ENCODE data around the gene NOL4L. TPM values are rescaled to one million over a fixed set of nuclear protein-coding genes. Genes with fewer than 3 reads are reported as not detected.

Gene NOL4L
- total RNA-seq, 1 donor from 2014 or later = 11.9 TPM

DNA sequence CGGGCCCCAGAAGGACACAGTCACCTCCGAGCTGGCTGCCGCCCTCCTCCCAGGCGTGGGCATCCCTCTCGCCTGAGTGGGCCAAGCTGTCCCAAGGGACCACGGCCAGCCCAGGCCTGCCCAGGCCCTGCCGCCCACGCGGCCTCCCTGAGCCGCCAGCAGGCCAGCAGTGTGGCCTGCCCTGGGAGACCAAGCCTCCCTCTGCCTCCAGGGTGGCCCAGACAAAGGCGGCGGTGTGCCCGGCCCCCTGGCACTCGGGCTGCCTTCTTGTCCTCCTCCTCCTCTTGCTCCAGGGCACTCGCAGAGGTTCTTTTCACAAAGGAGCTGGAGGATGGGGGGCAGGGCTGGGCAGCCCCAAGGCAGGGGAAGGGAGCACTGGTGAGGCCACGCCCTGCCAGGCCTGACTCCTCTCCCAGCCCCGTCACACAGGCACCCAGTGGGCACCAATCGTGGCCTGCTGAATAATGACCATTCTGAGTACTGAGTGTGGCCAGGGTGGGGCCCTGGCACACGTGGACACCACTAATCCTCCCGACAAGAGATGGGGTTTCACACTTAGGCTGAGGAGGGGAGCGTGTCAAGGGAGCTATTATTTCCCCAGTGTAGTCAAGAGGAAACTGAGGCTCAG is 25.3 kb downstream of the NOL4L start:
- Histone ChIP-seq H3K79me2 (ENCODE audit: low read depth) (no peaks in the 10 kb centered on the region), H3F3A (ENCODE audit: low read depth) (peaks cover 60% of the 10 kb centered on the region), H3K9ac (no peak overlapping the region), H3K27me3 (no peaks in the 10 kb centered on the region), H3K4me1 (peaks cover 56% of the 10 kb centered on the region), H3K9me3 (ENCODE audit: low read depth) (no peaks in the 10 kb centered on the region), H3K4me2 (no peak overlapping the region), H3K27ac (no peak overlapping the region), H3K4me3 (no peak overlapping the region), H4K20me1 (ENCODE audit: low read depth) (peaks cover 23% of the 10 kb centered on the region), H2AFZ (replicated peaks) (no peak overlapping the region), H3K36me3 (no peaks in the 10 kb centered on the region)
- Mint-ChIP-seq H3K36me3 (no peaks in the 10 kb centered on the region), H3K9me3 (peaks cover 3% of the 10 kb centered on the region), H3K27ac (no peak overlapping the region), H3K27me3 (ENCODE audit: insufficient read depth, low read depth) (peaks cover 11% of the 10 kb centered on the region), H3K4me1 (peaks cover 48% of the 10 kb centered on the region), H3K4me3 (no peak overlapping the region)
- TF ChIP-seq EZH2 (IDR thresholded peaks at IDR 0.05) (no peak), EZH2phosphoT487 (IDR thresholded peaks at IDR 0.05) (no peak)
- TF ChIP-seq, protein P1, sequence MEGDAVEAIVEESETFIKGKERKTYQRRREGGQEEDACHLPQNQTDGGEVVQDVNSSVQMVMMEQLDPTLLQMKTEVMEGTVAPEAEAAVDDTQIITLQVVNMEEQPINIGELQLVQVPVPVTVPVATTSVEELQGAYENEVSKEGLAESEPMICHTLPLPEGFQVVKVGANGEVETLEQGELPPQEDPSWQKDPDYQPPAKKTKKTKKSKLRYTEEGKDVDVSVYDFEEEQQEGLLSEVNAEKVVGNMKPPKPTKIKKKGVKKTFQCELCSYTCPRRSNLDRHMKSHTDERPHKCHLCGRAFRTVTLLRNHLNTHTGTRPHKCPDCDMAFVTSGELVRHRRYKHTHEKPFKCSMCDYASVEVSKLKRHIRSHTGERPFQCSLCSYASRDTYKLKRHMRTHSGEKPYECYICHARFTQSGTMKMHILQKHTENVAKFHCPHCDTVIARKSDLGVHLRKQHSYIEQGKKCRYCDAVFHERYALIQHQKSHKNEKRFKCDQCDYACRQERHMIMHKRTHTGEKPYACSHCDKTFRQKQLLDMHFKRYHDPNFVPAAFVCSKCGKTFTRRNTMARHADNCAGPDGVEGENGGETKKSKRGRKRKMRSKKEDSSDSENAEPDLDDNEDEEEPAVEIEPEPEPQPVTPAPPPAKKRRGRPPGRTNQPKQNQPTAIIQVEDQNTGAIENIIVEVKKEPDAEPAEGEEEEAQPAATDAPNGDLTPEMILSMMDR (IDR thresholded peaks at IDR 0.05) = no peak
- peak; percentile 18 for DNase-seq (ENCODE audit: low spot score)

DNA sequence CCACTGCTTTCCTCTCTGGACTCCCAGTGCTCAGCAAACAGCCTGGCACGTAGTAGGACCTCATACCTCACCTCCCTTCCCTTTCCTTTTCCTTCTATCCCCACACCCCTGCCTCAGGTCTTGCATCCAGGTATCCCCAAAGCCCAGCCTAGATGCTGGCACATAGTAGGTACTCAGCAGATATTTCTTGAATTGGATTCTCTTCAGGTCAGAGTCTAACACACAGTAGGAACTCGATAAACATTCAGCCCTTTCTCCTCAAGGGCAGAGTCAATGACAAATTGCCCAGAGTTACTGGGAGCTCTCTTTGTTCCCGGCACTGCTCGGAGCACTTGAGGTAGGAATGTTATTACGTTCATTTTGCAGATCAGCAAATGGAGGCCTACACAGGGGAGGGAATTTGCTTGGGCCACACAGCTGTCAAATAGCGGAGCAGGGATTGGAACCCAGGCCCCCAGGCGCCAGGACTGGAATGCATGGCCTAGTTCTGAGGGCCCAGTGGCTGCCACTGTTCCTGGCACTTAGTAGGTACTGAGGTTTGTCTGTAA is 25.9 kb downstream of the NOL4L start:
- peaks cover 58% of the 10 kb centered on the region for H3K4me1 ChIP-seq
- no peak overlapping the region for H3K4me2 ChIP-seq
- no peak overlapping the region for H3K27ac ChIP-seq
- H3K27me3 Mint-ChIP-seq (ENCODE audit: insufficient read depth, low read depth) = peaks cover 11% of the 10 kb centered on the region
- no peaks in the 10 kb centered on the region for H3K79me2 ChIP-seq (ENCODE audit: low read depth)
- no peak overlapping the region for H3K4me3 ChIP-seq
- H3K4me3 Mint-ChIP-seq = peak overlapping the region; percentile 57
- H3K36me3 Mint-ChIP-seq = no peaks in the 10 kb centered on the region
- H4K20me1 ChIP-seq (ENCODE audit: low read depth) = peaks cover 23% of the 10 kb centered on the region
- no peak overlapping the region for H3K9ac ChIP-seq
- no peak overlapping the region for H2AFZ ChIP-seq (replicated peaks)
- H3K4me1 Mint-ChIP-seq = peaks cover 48% of the 10 kb centered on the region
- H3K36me3 ChIP-seq = no peaks in the 10 kb centered on the region
- peaks cover 56% of the 10 kb centered on the region for H3F3A ChIP-seq (ENCODE audit: low read depth)
- DNase-seq (ENCODE audit: low spot score) = no peak
- TF ChIP-seq, protein P1 (IDR thresholded peaks at IDR 0.05) = no peak
- TF ChIP-seq EZH2 (IDR thresholded peaks at IDR 0.05) (no peak), EZH2phosphoT487 (IDR thresholded peaks at IDR 0.05) (no peak)
- no peaks in the 10 kb centered on the region for H3K27me3 ChIP-seq
- H3K9me3 Mint-ChIP-seq = peaks cover 3% of the 10 kb centered on the region
- H3K9me3 ChIP-seq (ENCODE audit: low read depth) = no peaks in the 10 kb centered on the region
- H3K27ac Mint-ChIP-seq = peak overlapping the region; percentile 27

DNA sequence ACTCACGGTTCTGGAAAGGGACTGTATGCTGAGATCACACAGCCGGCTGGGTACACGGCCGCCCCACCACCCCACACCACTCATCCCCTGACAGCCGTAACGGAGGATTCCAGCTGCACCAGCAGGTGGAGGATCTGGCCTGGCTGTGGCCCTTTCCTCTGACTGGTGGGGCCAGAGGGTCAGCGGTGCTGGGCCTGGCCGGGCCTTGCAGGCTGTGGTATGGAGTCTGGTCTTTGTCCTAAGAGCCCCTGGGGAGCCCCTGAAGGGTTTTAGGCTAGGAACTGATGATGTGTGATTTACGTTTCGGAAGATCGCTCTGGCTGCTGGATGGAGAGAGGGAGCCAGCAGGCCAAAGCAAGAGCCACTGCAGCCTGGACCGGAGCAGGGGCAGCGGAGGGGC is 26.6 kb downstream of the NOL4L start:
- H3K27ac ChIP-seq = no peak overlapping the region
- peaks cover 21% of the 10 kb centered on the region for H4K20me1 ChIP-seq (ENCODE audit: low read depth)
- Mint-ChIP-seq H3K27ac (peak overlapping the region; percentile 34), H3K27me3 (ENCODE audit: insufficient read depth, low read depth) (peaks cover 9% of the 10 kb centered on the region), H3K4me1 (peaks cover 46% of the 10 kb centered on the region), H3K36me3 (no peaks in the 10 kb centered on the region), H3K4me3 (peak overlapping the region; percentile 57), H3K9me3 (peaks cover 3% of the 10 kb centered on the region)
- no peak overlapping the region for H3K4me3 ChIP-seq
- peak; percentile 70 for DNase-seq (ENCODE audit: low spot score)
- TF ChIP-seq EZH2 (IDR thresholded peaks at IDR 0.05) = no peak
- no peak for TF ChIP-seq EZH2phosphoT487 (IDR thresholded peaks at IDR 0.05)
- TF ChIP-seq, protein P1 (IDR thresholded peaks at IDR 0.05) = no peak
- no peak overlapping the region for H3K9ac ChIP-seq
- peak overlapping the region; percentile 38 for H3K4me2 ChIP-seq
- peaks cover 55% of the 10 kb centered on the region for H3K4me1 ChIP-seq
- no peaks in the 10 kb centered on the region for H3K9me3 ChIP-seq (ENCODE audit: low read depth)
- H3K79me2 ChIP-seq (ENCODE audit: low read depth) = no peaks in the 10 kb centered on the region
- no peaks in the 10 kb centered on the region for H3K36me3 ChIP-seq
- peaks cover 49% of the 10 kb centered on the region for H3F3A ChIP-seq (ENCODE audit: low read depth)
- no peak overlapping the region for H2AFZ ChIP-seq (replicated peaks)
- H3K27me3 ChIP-seq = no peaks in the 10 kb centered on the region

All from neural progenitor cell (in vitro differentiated cells).